Muscle of leg (tissue), 11 donors: ENCODE results near the gene KDM7A. TPM values are rescaled to one million over a fixed set of nuclear protein-coding genes. Genes with fewer than 3 reads are reported as not detected.
"Not testable (repeated sequence)": the region's sequence is repeated elsewhere in the genome, so short reads cannot be mapped to it uniquely, and the experiment has no call there.

ENCODE experiments used
- DNase-seq: peaks from one replicate; pipeline ENCODE4 v3.0.0; 2013
- H3K27ac ChIP-seq: one replicate; pipeline ENCODE4 v1.5.1; 2013; ENCODE audit warnings: mild to moderate bottlenecking, low read length, control low read depth
- H3K27me3 ChIP-seq: one replicate; pipeline ENCODE4 v1.6.1; 2013; ENCODE audit warnings: low read length; ENCODE audit not compliant: control insufficient read depth, insufficient read depth
- H3K36me3 ChIP-seq: one replicate; pipeline ENCODE4 v1.6.1; 2013; ENCODE audit warnings: low read length; ENCODE audit not compliant: control insufficient read depth, insufficient read depth
- H3K4me1 ChIP-seq: one replicate; pipeline ENCODE4 v1.6.1; 2013; ENCODE audit warnings: low read length; ENCODE audit not compliant: control insufficient read depth, insufficient read depth
- H3K4me3 ChIP-seq: one replicate; pipeline ENCODE4 v1.5.1; 2013; ENCODE audit warnings: low read length, control low read depth
- H3K9me3 ChIP-seq: replicated peaks from 2 replicates; pipeline ENCODE4 v1.6.1; 2013; ENCODE audit warnings: low read depth, low read length; ENCODE audit not compliant: control insufficient read depth
- WGBS: methylation state at CpG from one replicate; pipeline ENCODE4 v1.1.5; 2013; ENCODE audit warnings: missing lambda C conversion rate; ENCODE audit not compliant: insufficient coverage; 5-methylcytosine and 5-hydroxymethylcytosine counted together
- polyA plus RNA-seq, 8 donors: library from polyadenylated mRNA; unstranded; fragments of 120-200 nt; gene quantifications; one replicate each; pipeline versions ENCODE4 v1.2.1 to v1.2.3, GENCODE V29; 2013; ENCODE audit warnings: inconsistent platforms in 1 of 8, low replicate concordance in 1 of 8; ENCODE audit not compliant: insufficient read length in 8 of 8, insufficient read depth in 1 of 8
- total RNA-seq: library from RNA; stranded (reverse); fragments of 120-200 nt; gene quantifications from one replicate; pipeline ENCODE4 v1.2.4, GENCODE V29; 2013

The KDM7A gene
- total and polyA plus RNA-seq, 9 donors: 6.0 to 7.6 (median 6.7) TPM

DNA sequence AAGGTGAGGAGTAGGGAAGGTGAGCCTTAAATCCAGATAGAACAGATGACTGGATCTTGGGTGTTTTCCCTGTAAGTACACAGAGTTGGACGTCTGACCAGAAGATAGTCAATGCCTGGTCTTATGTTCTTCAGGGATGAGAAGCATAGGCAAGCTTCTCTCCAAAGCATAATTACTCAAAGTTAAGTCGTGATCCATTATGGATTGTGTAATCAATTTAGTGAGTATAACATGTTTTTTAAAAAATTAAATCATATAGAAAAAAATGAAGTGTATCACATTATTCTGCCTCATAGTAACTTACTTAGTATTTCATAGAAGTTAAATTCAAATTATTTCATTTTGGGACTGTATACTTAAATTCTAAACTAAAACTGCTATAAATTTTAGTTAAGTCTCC, 39.7 kb downstream of the KDM7A start:
- H3K9me3 ChIP-seq: no peaks in the 10 kb centered on the region
- DNase-seq: no peak
- no peak overlapping the region for H3K27ac ChIP-seq
- no peaks in the 10 kb centered on the region for H3K4me1 ChIP-seq
- no peaks in the 10 kb centered on the region for H3K27me3 ChIP-seq
- no peak overlapping the region for H3K4me3 ChIP-seq
- WGBS: no CpG with 5 or more reads among the region's 2 CpGs
- peaks cover 2% of the 10 kb centered on the region for H3K36me3 ChIP-seq

DNA sequence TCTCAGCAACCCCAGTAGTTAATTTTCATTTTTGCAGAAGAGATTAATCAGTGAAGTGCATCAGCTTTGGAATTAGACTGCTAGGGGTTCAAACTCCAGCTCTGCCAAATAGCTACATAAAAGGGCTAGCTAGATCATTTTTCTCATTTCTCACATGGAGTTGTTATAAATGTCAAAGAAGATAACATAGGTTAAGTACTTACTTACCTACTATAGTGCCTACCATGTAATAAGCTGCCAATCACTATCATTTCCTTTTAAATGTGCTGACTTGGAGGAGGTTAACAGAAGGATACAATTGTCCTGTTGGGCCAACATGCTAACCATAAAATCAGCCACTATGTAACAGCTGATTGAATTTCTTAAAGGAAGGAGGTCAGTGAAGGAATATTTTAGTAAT, 40.7 kb downstream of the KDM7A start:
- Histone ChIP-seq H3K36me3 (peaks cover 2% of the 10 kb centered on the region), H3K4me1 (no peaks in the 10 kb centered on the region), H3K27ac (no peak overlapping the region), H3K27me3 (no peaks in the 10 kb centered on the region), H3K9me3 (no peaks in the 10 kb centered on the region), H3K4me3 (no peak overlapping the region)
- DNase-seq: no peak

DNA sequence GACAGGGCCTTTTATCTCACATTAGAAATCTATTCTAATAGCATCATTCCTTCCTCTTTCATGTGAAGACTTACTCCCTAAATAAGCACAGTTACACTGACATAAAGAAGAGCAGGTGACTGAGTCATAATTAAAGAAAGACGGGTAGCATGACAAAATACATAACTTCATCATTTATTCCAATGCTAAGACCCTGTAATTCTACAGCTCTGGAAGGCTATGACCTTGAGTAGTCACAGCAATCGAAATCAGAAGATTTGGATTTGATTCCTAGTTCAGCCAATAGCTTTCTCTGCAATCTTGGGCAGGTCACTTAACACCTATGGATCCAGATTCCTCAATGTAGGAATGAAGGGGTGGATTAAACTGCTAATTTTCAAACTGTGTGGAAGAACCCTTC, 42.7 kb downstream of the KDM7A start:
- DNase-seq: no peak
- no peak overlapping the region for H3K27ac ChIP-seq
- H3K36me3 ChIP-seq: peaks cover 2% of the 10 kb centered on the region
- WGBS: no CpG with 5 or more reads among the region's 2 CpGs
- H3K9me3 ChIP-seq: no peaks in the 10 kb centered on the region
- no peaks in the 10 kb centered on the region for H3K4me1 ChIP-seq
- no peaks in the 10 kb centered on the region for H3K27me3 ChIP-seq
- H3K4me3 ChIP-seq: no peak overlapping the region

DNA sequence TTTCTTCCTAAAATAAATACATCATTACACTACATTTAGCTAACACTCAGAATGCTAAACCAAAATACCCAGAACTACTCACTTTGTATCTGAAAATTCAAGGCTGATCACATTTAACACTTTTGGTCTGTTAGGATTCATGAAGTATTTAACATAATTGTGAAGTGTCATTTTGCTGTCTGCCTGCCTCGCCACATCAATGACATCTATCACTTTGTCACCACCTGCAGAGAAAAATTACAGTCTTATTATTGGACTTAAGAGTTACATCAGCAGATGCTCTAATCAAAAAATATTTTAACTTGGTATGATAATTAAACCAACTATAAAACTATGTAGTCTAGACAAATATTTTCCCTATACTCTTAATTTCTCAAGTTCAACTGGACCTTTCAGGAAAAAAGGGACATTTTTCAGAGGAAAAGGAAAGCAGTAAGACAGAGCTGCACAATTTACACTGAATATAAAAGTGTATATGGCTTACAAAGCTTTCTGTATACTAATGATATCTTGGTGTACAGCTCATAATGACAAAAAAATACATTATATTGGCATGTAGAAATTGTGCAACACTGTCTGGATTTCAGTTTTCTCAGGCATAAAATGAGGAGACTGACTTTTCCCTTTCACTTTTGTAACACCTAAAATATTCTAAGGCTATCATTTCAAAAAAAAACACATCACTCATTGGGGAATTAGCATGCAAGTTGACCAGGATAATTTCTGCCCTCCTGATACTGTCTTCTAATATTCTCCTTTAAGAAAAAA, 49.2 kb downstream of the KDM7A start:
- no CpG with 5 or more reads among the region's 1 CpG for WGBS
- no peak for DNase-seq
- Histone ChIP-seq H3K27ac (no peak overlapping the region), H3K9me3 (no peaks in the 10 kb centered on the region), H3K36me3 (no peaks in the 10 kb centered on the region), H3K27me3 (no peaks in the 10 kb centered on the region), H3K4me1 (no peaks in the 10 kb centered on the region), H3K4me3 (no peak overlapping the region)

DNA sequence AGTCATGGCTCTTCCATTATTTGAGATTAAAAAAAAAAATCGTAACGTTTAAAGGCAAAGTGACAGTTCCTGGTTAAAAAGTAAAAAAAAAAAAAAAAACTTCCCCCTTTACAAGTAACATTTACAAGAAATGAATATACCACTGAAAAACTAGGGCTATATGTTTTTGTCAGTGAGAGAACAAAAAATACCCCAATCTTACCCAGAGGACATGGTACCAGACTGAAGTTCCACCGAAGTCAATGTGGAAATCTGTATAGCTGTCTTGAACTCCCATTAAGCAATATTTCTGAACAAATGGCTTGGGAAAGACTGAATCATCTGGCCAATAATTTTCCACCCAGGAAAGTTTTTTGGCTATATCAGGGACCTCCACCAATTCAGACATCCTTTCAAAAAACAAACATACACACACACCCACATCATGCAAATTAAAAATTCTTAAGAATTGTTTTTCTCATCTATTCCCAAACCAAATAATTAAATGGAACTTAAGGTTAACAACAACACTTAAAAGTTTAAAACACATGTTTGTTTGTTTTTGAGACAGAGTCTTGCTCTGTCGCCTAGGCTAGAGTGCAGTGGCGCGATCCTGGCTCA, 50.2 kb downstream of the KDM7A start:
- Histone ChIP-seq H3K4me3 (no peak overlapping the region), H3K36me3 (no peaks in the 10 kb centered on the region), H3K27ac (no peak overlapping the region), H3K4me1 (no peaks in the 10 kb centered on the region), H3K27me3 (no peaks in the 10 kb centered on the region), H3K9me3 (no peaks in the 10 kb centered on the region)
- DNase-seq: no peak
- 100% methylated on average over 3 of the region's 6 CpGs for WGBS

DNA sequence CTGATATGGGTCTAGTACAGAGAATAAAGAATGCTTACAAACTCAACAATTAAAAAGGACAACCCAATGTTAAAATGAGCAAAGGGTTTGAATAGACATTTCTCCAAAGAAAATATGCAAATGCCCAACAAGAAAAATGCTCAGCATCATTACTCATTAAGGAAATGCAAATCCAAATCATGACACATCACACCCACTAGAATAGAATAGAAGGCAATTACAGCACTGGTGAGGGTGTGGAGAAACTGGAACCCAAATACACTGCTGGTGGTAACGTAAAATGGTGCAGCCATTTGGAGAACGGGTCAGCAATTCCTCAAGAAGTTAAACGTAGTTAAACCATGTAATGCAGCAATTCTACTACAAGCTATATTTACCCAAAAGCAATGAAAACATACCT, 53.8 kb downstream of the KDM7A start:
- Histone ChIP-seq H3K9me3 (no peaks in the 10 kb centered on the region), H3K36me3 (no peaks in the 10 kb centered on the region), H3K4me1 (no peaks in the 10 kb centered on the region), H3K4me3 (no peak overlapping the region), H3K27ac (no peak overlapping the region), H3K27me3 (no peaks in the 10 kb centered on the region)
- no peak for DNase-seq
- WGBS: no CpG with 5 or more reads among the region's 3 CpGs

DNA sequence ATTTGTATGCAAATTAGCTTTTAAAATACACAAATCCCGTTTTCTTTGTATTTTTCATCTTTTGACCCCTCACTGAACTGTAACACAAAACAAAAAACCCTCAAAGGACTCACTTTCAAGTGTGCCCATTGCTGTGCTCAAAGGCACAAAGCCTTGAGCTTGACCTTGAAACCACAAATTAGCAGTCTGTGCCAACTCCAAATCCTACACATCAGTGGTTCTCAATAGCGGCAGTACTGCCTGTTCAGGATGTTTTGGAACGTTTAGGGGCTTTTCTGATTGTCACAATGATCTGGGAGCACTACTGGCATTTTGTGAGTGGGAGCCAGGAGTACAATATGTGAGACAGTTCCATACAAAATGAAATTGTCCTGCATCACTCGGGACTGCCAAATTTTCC, 55.5 kb downstream of the KDM7A start:
- H3K9me3 ChIP-seq: no peaks in the 10 kb centered on the region
- no peak overlapping the region for H3K27ac ChIP-seq
- WGBS: 50% methylated on average over 1 of the region's 4 CpGs
- H3K4me3 ChIP-seq: no peak overlapping the region
- no peak for DNase-seq
- no peaks in the 10 kb centered on the region for H3K36me3 ChIP-seq
- H3K27me3 ChIP-seq: no peaks in the 10 kb centered on the region
- no peaks in the 10 kb centered on the region for H3K4me1 ChIP-seq

DNA sequence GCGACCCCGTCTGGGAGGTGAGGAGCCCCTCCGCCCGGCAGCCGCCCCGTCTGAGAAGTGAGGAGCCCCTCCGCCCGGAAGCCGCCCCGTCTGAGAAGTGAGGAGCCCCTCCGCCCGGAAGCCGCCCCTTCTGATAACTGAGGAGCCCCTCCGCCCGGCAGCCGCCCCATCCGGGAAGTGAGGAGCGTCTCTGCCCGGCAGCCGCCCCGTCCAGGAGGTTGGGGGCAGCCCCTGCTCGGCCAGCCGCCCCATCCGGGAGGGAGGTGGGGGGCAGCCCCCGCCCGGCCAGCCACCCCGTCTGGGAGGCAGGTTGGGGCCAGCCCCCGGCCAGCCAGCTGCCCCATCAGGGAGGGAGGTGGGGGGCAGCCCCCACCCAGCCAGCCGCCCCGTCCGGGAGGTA, 62.0 kb downstream of the KDM7A start:
- not testable (repeated sequence) for H3K27ac ChIP-seq, H3K9me3 ChIP-seq, H3K36me3 ChIP-seq, H3K4me3 ChIP-seq, H3K27me3 ChIP-seq, DNase-seq, H3K4me1 ChIP-seq
- WGBS: 98% methylated on average over 29 of the region's 31 CpGs

DNA sequence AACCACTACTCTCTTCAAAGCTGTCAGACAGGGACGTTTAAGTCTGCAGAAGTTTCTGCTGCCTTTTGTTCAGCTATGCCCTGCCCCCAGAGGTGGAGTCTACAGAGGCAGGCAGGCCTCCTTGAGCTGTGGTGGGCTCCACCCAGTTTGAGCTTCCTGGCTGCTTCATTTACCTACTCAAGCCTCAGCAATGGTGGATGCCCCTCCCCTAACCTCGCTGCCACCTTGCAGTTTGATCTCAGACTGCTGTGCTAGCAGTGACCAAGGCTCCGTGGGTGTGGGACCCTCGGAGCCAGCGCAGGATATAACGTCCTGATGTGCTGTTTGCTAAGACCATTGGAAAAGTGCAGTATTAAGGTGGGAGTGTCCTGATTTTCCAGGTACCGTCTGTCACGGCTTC, 68.0 kb downstream of the KDM7A start:
- DNase-seq: not testable (repeated sequence)
- 97% methylated on average over 7 of the region's 8 CpGs for WGBS

DNA sequence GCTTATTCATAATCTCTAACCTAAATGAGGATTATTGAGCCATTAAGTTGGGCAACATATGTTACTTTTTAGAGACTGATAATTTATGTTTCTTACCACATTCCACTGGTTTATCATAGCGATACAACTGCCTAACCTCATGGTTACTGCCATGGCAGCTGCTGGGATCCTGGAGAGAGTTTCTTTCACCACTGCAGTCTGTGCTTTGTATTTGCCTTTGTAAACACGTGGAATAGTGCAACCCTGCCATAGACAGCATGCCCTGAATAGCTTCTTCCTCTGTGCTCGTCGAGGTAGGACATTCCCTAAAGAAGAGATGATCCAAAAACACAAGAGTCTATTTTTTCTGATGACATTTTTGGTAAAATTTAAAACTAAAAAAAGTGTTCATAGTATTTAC, 80.3 kb downstream of the KDM7A start:
- H3K4me3 ChIP-seq: no peak overlapping the region
- peaks cover 39% of the 10 kb centered on the region for H3K36me3 ChIP-seq
- H3K27ac ChIP-seq: no peak overlapping the region
- no peaks in the 10 kb centered on the region for H3K4me1 ChIP-seq
- no peaks in the 10 kb centered on the region for H3K27me3 ChIP-seq
- 88% methylated on average over 1 of the region's 4 CpGs for WGBS
- no peak for DNase-seq
- H3K9me3 ChIP-seq: no peaks in the 10 kb centered on the region

More for the DNA sequence above, 68.0 kb downstream of the KDM7A start:
- H3K27ac ChIP-seq, H3K27me3 ChIP-seq, H3K9me3 ChIP-seq, H3K36me3 ChIP-seq, H3K4me1 ChIP-seq, H3K4me3 ChIP-seq: not testable (repeated sequence)
